Head of caudate nucleus (tissue), 42 donors: Measurements from ENCODE around the gene OLFML1.
"Not testable (repeated sequence)": the region's sequence is repeated elsewhere in the genome, so short reads cannot be mapped to it uniquely, and the experiment has no call there.

Experiments used
- DNase-seq, 42 donors: peaks; one replicate each; pipeline versions ENCODE4 v3.0.0 to v3.0.0-alpha.2; 2020 to 2021; ENCODE audit warnings: mixed read lengths in 7 of 42
- intact Hi-C: fragments of 100-400 bp; cut with DNase I; formaldehyde crosslinking; loops from one replicate; pipeline ENCODE4 v1.15.0; 2022

OLFML1 gene

GRCh38 chr11:7501894-7502293 is 16.6 kb downstream of the OLFML1 start:
- intact Hi-C loops, result no loop called here
- no peak for DNase-seq

DNA sequence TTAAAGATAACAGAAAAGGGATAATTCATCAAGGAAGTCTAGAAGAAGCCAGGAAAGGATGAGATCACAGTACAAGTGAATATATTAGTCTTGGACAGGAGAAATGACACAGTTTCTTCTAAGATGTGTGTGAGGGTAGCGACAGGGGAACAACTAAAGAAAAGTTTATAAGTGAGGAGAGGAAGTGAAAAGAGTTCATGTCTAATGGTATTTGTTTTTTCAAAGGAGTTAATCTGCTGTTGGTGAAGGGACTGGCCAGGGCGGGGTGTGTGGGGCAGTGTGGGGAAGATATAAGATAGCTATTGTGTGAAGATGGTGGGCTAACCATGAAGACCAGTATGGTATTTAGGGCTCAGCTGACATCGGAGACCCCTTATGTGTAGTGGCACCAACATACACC is 20.9 kb downstream of the OLFML1 start:
- no peak for DNase-seq
- intact Hi-C loops, result no loop called here

DNA sequence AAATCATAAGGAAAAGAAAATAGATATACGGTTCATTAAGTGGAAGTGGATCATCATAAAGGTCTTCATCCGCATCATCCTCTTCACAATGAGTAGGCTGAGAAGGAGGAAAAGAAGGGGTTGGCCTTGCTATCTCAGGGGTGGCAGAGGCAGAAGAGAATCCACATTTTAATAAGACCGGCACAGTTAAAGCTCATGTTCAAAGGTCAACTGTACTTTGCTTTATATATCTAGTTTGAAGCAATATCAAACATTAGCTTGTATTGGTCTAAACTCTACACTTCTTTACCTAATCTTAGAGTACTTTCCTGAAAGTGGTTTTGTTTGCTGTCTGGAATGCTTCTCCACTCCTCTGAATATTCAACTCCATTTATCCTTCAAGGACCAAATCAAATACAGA is 22.8 kb downstream of the OLFML1 start:
- intact Hi-C loops, result no loop called here
- DNase-seq, result no peak

DNA sequence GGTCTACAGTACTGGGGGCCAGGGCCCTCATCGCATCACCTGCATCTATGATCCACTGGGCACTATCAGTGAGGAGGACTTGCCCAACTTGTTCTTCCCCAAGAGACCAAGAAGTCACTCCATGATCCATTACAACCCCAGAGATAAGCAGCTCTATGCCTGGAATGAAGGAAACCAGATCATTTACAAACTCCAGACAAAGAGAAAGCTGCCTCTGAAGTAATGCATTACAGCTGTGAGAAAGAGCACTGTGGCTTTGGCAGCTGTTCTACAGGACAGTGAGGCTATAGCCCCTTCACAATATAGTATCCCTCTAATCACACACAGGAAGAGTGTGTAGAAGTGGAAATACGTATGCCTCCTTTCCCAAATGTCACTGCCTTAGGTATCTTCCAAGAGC is 24.7 kb downstream of the OLFML1 start:
- intact Hi-C loops, result loop anchor here (5.0 kb wide), 2 partner anchors 142 to 157 kb away; no protein-coding TSS in a partner anchor

DNA sequence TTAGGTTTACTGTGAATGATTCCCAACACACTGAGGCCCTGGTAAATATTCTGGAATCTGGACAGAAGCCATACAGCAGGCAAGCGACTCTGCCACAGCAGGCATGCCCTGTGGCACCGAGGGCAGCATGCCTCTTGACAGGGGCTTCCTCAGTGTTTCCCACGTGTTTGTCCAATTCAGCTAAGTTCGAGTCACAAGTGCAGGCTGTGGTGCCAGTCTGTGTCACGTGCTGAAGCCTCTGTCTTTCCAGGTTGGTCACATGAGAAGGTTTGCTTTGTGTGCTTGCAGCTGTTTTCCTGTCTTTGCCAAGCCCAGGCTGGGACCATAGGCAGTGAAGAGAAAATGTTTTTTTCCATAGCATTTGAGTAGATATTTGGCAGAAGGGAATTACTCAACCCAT is 26.1 kb downstream of the OLFML1 start:
- intact Hi-C loops, result loop anchor here (5.0 kb wide), 2 partner anchors 141 to 156 kb away; no protein-coding TSS in a partner anchor

More for the DNA sequence above, 24.7 kb downstream of the OLFML1 start:
- no peak for DNase-seq

GRCh38 chr11:7512525-7513233 is 27.4 kb downstream of the OLFML1 start:
- peak; percentile 32 to 76 (median 56) for DNase-seq
- intact Hi-C loops, result loop anchor here (2.0 to 5.0 kb wide), 3 partner anchors 56 to 155 kb away; no protein-coding TSS in a partner anchor

More for the DNA sequence above, 26.1 kb downstream of the OLFML1 start:
- DNase-seq, result peak; percentile 40 to 92 (median 73)

GRCh38 chr11:7513234-7514098 is 28.2 kb downstream of the OLFML1 start, which contains the start of gene PPFIBP2:
TSS of gene PPFIBP2 (plus strand) at chr11:7513999. CDS start at chr11:7549476, 35,477 bp downstream.
- DNase-seq, result peak; percentile 64 to 94 (median 87)
- intact Hi-C loops, result loop anchor here (2.0 to 5.0 kb wide), 3 partner anchors 55 to 154 kb away; no protein-coding TSS in a partner anchor

- intact Hi-C loops, result loop anchor here (5.0 kb wide), 2 partner anchors 138 to 153 kb away; no protein-coding TSS in a partner anchor
- peak in 28 of 42 donors; percentile 12 to 68 (median 34) for DNase-seq
These were observed 28.8 kb downstream of the OLFML1 start for GRCh38 chr11:7514099-7514591.

DNA sequence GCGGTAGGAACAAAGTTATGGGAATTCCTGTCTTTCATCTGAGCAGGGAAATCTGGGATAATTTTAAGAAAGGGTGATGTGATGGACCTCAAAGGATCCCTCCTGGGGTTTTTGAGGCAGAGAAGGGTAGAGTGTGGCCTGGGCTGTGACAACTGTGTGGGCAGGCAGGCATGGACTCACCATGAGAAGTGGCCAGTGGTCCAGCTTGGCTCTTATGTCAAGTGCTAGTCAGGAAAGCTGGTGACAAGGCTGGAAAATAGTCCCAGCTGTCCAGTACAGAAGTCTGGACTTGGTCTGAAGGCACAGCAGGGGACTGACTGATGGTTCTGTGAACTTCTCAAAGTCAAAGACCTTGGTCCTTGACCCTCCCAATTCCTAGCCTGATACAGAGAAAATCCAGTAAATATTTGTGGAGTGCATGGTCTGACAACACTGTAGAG is 30.2 kb downstream of the OLFML1 start:
- DNase-seq, result no peak
- intact Hi-C loops, result no loop called here

GRCh38 chr11:7516475-7516874 is 31.2 kb downstream of the OLFML1 start:
- no peak for DNase-seq
- intact Hi-C loops, result no loop called here

GRCh38 chr11:7517743-7518142 is 32.4 kb downstream of the OLFML1 start:
- DNase-seq, intact Hi-C loops: not testable (repeated sequence)

- intact Hi-C loops, result no loop called here
- no peak for DNase-seq
These were observed 33.7 kb downstream of the OLFML1 start for GRCh38 chr11:7518811-7519562.

DNA sequence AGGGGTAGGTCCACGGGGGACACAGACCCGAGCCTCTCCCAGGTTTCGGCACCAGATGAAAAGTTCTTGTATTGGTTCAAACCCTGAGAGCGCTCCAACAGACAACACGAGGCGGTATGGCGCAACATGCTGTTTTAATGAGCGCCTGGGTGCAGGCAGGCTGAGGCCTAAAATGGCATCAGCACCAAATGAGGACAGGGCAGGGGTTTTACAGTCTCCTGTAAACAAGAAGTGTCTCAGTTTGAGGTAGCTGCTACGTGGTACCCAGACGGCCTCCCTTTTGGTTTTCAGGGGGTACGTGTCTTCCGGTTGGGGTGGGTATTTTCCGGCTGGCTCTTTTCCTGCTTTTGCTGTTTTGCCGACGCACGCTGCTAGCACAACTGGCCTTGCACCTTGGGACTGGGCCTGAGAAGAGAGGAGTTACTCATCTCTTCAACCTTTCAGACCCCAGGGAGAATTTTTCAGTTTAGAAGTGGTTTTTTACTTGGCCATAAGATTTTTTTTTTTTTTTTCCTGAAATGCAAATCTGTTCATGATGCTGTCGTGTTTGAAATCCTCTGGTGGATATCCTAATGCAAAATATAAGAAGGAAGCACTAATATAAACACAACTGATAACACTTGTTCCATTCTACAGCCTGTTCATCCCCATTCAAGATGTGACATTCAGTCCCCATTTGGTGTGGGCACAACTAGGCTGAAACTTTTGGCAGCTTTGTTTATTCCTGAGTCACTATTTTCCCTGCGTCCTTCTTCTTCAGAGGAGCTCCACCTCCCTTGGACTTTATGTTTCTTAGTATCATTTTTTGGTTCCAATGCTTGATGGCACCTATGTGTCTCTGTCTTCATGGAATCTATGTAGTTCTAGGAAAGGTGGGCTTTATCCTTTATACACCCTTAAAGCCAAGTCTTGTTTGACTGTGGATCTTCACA is 35.0 kb downstream of the OLFML1 start:
- DNase-seq, result no peak
- intact Hi-C loops, result no loop called here

- DNase-seq, result no peak
These were observed 35.7 kb downstream of the OLFML1 start for GRCh38 chr11:7520981-7521487.

DNA sequence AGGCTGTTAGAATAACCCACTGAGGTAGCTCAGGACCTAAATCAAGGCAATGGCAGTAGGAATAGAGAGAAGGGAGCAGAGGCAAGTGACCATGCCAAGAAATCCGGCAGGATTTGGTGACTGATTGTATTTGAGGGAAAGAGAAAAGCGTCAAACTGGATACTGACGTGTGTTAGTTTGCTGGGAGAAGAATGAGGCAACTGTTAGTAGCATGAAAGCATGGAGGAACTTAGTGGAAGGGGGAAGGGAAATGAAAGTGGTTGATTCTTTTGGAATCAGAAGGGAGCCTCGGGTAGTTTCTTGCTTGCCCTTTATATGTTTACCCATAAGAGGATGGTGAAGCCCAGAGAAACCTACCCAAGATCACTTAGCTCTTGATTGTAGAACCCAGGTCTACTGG is 36.8 kb downstream of the OLFML1 start:
- intact Hi-C loops, result no loop called here
- DNase-seq, result peak in 4 of 42 donors; percentile 14 to 59 (median 43)

More at GRCh38 chr11:7520981-7521487, 35.7 kb downstream of the OLFML1 start:
- intact Hi-C loops, result no loop called here

DNA sequence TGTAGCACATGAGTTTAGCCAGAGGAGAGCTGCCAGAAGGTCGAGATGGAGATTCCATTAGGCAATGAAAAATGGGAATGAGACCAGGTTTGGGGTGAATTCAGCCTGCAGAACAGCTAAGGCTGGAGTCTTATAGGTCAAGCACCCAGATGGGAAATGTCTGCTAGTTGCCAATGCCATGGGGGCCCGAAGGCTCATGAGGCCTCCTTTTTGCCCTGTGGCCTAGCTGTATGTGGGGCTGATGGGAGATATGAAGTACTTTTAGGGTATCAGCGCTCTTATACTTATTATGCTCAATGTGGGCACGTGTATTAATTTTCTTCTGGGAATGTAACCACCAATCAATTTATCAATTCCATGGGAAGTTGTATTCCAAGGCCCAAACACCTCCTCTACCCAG is 37.2 kb downstream of the OLFML1 start:
- no peak for DNase-seq
- intact Hi-C loops, result no loop called here

GRCh38 chr11:7523416-7524210 is 38.3 kb downstream of the OLFML1 start:
- intact Hi-C loops, result no loop called here
- DNase-seq, result no peak
